Fibroblast of gingiva (primary cell): ENCODE data around the gene NGF.
A peak's percentile ranks its signal among the peaks of the same experiment; 100 is the strongest.
"Not testable (repeated sequence)": the region's sequence is repeated elsewhere in the genome, so short reads cannot be mapped to it uniquely, and the experiment has no call there.

Experiments
- DNase-seq: peaks from one replicate; pipeline ENCODE4 v3.0.0-alpha.2; 2011; ENCODE audit warnings: low read depth

The NGF gene

DNA sequence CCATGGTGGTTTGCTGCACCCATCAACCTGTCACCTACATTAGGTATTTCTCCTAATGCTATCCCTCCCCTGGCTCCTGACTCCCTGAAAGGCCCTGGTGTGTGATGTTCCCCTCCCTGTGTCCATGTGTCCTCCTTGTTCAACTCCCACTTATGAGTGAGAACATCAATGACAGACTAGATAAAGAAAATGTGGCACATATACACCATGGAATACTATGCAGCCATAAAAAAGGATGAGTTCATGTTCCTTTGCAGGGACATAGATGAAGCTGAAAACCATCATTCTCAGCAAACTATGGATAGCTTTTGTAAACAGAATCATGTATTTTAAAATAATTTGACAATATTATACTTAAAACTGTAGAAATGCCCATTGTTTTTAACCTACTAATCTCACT, 28.5 kb downstream of the NGF start:
- DNase-seq = not testable (repeated sequence)

DNA sequence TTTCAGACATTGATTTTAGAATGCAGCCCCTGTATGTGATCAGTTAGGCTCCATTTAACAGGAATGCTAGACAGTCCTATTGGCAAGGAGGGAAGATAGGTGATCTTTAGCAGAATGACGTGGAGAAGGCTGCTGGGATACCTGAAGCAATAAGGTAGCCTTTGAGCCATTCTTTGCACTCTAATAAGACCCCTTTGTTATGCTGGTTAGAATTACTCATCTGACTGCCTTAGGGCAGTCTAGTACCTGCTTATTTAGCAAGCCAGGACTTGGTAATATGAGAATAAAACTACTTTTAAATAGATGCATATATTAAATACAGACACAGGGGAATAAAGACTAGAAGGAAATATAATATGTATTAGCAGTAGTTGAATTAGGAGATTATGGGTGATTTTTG, 29.1 kb downstream of the NGF start:
- no peak for DNase-seq

DNA sequence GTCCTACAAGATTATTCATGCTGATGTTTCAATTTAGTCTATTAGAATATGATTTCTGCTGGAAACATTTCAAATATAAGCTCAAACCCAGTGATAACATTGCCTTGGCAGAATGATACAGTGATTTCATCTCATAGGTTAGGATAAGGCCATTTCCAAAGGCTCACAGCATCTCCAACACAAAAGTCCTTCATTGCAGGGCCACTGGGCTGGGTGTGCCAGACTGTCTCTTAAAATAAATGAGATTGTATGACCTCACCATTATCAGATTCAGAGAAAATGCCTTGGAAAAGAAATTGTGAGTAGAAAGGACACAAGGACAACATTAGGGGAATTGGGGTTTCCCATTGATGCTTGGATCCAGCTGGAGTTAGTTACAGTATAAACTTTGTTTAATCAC, 30.4 kb downstream of the NGF start:
- no peak for DNase-seq

DNA sequence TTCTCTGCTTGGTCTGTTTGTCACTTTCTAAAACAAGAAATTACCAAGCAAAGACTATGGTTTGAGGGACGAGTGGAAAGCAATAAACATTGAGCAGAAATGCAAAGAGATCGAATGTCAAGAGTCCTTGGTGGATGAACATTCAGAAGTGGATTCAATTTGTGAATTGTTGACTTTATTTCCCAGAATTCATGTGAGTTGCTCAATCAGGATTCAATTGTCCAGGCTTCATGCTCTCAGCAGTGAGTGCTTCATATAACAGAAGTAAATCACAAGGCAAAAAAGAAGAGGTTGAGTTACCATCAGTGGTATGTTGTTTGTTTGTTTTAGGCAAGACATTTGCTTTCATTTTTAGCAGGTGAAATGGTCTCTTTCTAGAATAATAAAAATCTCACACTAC, 31.9 kb downstream of the NGF start:
- peak; percentile 72 for DNase-seq

DNA sequence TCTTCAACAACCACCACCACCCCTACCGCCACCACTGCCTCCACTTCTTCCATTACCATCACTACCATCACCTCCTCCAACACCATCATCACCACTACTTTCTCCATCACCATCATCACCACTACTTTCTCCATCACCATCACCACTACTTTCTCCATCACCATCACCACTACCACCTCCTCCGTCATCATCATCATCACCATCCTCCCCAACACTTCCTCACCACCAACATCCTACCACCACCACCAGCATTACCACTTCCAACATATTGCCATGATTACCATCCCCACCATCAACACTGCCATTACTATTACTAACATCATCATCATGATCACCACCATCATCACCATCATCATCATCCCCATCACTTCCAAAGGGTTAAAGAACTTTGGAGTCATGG, 34.7 kb downstream of the NGF start:
- DNase-seq = no peak

DNA sequence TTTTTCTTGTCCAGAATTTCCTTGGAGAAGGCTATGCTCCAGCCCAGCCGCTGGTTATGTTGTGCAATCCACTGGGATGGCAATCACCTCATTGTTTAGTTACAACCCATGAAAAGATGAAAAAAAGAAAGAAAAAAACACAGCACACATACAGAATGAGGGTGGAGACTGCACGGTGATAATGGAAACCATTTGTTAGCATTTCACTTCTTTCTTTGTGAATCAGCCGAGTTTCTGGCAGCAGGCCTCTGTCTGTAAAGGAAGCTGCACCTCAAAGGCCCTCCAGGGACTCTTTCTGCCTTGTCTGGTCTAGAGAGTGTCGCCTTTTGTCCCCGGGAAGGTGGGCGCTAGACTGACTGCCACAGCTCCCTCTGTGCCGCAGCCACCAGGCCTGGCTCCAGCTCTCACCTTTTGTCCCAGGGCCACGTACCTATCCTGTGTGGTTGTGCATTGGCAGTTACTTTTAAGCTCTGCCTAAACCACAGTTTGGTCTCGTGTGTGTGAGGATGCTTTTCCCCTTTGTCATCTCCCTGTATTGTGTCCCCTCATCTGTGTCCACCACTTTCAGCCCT, 35.6 kb downstream of the NGF start:
- peak; percentile 94 for DNase-seq

DNA sequence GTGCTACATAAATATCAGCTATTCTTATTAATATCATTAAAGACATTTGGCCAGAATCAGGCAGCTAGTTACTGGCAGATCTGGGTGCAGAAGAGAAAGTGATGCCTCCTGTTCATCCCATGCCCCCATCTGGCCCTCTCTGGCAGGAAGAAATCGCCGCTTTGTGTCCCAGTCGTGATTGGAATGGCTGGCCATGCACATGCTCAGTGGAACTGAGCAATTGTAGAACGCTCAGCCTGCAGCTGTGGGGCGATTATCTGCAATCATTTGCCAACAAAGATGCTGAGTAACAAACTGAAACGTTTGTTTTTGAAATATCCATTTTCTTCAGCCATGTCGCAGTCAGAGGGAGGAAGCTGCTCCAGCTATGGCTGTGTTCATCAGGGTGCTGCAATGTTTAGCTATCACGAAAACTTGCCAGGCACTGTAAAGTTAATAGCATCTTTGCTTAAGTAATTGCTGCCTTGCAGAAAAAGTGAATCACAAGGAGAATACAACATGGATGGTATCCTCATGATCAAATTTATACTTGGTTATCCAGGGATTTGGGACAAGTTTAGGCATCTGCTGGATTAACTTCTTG, 36.5 kb downstream of the NGF start:
- peak; percentile 81 for DNase-seq

DNA sequence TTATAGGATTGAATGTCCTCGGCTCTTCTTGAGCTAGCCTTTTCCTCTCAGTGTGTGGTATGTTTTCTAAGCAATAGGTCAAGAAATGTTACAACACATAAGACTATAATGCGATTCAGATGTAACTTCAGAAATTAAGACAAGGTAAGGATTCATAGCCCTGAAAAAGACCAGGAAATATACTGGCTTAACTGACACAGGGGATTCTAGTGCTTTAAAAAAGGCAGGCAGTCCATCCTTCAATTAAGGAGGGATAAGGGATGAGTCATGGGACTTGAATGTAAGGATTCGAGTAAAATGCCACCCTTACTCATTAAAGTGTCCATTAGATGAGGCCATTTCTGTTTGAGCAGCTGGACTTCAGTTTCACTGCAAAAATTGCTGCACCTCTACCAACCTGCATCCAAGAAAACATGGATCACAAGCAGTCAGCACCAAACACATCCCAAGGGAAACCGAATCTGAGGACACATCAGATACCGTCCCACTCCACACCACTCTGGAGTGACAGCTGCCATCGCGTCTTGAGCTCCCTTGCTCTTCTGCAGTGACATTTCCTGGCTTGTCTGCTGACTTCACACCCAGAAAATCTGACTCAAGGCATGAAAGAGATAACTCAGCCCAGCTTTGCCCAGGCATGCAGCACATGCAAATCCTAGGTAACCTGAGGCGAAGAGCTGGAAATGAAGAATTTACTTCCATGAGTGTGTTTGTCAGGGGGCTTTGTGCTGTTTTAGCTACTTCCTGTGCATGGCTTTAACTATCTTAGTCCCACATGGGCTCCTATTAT, 37.8 kb downstream of the NGF start:
- DNase-seq = peak; percentile 79

DNA sequence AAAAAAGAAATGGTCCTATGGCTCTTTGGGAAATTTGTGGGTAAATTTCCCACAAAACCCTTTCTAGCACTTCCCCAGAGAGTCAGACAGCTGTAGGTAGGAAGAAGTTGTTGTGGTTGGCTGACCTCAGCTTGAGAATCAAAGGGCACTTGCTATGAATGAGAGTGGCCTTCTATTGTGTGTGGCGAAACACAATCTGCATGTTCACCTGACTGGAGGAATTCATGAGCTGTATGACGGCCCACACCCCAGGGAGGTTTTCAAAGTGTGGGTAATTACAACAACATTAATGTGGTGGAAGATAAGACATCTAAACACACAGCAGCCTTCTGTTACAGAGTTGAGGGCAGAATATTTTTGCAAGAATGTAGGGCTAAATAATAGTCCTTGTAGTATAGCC, 38.8 kb downstream of the NGF start:
- no peak for DNase-seq

DNA sequence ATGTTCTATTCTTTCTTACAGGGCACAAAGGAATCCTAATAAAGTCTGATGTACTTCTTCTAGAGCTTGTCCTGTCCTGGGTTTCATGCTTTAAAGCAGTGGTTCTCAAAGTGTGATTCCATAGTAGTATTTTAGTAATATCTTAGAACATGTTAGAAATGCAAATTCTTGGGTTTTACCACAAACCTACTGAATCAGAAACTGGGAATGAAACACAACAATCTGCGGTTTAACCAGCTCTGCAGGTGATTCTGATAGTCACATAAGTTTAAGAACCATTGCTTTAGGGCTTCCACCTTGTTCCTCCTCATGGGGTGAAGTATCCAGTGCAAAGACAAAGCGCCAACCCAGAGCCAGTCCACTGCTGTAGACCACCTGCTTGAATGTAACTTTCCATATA, 41.1 kb downstream of the NGF start:
- DNase-seq = no peak

DNA sequence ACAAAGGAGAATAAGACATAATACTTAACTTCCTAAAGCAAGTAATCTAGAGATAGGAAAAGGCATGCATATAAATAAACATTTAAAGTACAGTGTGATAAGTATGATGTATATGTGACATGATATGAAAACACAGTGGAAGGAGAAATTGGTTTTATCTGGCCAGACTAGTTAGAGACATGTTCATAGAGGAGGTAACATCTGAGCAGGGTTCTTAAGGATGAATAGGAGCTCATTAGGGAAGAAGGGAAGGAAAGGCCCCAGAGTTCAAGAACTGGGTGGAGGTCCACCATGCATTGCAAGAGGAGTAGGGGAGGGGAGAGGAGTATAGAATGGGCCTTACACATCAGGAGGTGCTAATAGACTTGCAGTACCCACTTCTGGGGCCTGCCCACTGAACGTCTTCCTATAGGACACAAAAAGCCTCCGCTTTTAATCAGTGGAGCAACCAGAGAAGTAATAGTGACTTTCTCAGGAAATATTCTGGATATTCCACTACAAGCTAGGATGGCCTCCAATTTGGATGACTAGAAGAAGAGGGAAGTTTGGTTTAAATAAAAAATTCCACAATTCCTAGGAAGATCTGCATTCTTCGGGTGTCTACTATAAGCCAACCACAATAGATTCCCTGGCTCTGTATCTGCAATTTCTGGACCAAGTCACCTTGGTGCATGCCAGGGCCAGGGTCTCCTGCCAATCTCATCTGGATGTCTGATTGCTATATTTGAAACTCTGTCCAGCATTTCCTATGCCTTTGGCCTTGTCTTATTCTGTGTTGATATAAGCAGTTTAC, 41.9 kb downstream of the NGF start:
- DNase-seq = no peak

DNA sequence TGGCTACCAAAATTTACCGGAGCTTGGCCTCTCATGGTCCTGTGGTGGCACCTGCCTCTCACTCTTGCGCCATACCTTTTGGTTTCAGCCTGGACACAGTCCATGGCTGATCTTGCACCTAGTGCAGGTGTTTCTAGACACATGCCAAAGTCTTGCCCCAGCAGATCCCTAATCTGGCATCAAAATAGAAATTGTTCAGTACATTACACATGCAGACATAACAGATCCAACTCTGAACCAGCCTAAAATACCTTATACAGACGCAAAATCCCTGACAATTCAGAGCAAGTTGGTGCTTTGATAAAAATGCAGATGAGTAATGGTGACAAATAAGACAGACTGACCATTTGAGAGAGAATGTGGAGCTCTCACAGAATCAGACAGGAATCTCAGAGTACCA, 44.1 kb downstream of the NGF start:
- no peak for DNase-seq

DNA sequence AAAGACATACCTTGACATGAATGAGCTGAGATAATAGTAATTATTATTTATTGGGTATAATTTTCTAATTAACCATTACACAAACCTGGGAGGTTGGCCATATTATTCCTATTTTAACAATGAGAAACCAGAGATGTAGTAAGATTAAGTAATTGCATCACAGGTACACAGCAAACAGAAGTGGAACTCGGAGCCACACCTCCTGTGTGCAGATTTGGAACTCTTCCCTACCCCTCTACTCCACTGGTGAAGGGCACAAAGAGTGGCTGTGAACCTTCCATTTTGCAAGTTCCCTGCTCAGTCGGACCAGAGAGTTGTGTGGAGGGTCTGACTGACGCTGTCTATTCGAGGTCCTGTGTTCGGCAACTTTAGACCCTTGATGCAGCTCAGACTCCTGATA, 45.0 kb downstream of the NGF start:
- DNase-seq = no peak

DNA sequence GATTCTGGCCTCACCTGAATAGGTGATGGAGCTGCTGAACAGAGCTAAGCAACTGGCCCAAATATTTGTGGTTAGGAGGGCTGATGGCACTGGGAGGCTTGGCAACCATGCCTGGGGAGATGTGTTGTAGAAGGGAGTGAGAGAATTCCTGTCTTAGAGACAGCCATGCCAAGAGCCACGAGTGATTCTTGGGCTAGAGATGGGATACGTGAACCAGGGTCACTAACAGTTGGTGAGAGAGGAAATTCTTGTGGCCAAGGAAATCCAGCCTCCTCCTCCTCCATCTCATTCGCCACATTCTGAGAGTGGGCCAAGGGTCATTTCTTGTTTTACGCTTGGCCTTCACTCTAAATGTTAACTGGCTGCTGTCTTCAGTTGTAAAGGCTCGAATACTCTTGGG, 46.3 kb downstream of the NGF start:
- no peak for DNase-seq

DNA sequence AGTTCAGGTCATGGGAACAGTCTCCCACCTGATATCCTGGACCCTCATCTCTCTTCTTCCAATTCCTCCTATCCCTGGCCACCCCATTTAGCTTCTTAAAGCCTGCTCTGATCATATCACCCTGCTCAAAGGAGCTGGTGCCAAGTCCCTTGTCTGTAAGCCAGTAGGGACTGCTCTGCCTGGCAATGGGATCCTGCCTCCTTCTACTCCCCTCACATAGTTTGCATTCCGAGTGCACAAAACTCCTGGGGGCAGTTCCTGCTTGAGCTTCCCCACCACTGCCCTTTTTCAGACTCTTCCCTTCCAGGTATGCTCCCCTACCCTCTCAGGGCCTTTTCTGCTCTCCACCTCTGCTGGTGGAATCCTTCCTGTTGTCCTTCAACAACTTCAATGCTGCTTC, 48.1 kb downstream of the NGF start:
- DNase-seq = no peak

DNA sequence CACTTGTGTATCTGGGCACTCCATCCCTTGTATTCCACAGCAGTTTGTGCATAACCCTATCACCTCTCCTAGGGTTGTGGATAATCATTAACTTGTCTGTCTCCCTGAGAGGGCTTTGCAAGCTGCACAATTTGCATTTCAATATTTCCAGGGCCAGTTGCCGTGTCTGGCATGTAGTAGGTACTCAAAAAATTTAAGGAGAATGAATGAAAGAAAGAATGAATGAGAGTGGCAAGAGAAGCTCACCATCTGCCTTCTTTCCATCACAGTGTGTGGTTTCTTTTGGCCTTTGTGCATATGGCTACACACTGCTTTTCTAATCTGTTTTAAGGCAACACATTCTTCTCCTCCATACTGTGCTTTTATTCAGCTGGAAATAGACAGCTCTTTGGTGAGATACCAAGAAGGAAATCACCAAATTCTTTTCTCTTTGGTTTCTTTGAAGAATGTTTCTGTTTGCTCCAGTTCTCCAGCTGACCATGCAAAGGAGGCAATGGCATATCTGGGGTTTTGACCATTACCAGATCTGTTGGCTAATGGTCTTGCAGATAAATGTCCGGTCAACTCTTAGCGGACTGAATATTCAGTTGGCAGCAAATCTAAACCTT, 49.4 kb downstream of the NGF start:
- no peak for DNase-seq

DNA sequence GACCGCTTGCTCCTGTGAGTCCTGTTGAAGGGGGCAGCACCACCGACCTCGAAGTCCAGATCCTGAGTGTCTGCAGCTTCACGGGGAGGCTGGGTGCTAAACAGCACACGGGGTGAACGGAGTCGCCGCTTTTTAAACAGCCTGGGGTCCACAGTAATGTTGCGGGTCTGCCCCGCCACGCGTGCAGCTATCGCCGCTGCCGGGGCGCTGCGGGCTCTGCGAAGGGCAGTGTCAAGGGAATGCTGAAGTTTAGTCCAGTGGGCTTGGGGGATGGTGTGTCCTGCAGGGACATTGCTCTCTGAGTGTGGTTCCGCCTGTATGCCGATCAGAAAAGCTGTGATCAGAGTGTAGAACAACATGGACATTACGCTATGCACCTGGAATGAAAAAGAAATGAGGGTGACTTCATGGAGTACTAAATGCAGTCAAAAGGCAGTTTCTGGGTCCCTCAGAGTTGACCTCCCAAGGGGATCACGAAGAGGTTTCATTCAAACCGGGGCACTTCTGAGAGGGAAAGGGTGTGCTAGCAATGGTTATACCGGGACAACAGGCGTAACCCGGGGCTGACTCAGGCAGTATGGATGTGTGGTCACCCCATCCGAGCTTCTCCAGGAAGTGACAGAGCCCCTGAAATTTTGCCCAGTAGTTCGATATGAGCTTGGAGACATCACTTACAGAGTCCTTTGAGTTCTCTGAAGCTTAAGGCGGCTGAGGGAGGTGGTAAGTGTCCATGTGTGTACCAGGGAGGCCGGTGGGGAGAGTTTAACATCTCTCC, 51.4 kb downstream of the NGF start:
- DNase-seq = no peak

DNA sequence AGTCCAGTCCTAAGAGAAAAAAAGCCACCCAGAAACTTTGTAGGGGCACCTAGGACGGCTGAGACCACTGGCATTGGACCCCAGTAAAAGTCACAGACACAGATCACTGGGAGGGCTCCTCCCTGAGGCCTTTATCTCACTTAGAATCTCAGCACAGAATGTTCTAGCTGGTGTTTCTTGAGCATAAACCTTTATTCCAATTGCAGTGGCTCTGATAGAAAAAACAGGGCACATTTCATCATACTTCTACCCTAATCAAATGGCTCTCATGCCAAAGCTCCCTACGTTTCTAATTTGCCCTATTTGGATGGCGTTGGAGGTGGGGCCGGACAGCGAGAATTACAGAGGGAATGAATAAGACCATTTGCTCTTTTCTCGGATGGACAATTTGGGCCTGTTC, 53.8 kb downstream of the NGF start:
- DNase-seq = peak; percentile 67

DNA sequence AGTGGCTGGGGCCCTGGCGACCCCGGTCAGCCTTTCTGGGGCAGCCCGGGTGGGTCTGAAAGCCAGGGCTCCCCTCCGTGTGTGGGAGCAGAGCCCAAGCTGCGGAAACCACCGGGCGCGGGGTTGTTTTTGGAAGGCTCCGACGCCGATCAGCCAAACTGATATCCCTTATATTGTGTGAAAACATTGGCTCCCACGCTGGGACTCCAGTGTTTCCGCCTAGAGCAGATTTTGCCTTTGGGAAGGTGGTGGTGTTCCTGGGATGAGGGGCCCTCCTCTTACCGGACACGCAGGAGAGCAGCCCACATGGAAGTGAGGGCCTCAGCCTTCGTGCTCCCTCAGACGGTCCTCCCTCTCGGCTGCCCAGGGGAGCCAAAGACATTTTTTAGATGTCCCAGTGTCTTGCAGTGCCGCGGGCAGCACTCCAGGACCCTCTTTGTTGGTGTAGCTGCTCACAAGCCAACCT, 54.3 kb downstream of the NGF start:
- DNase-seq = no peak

DNA sequence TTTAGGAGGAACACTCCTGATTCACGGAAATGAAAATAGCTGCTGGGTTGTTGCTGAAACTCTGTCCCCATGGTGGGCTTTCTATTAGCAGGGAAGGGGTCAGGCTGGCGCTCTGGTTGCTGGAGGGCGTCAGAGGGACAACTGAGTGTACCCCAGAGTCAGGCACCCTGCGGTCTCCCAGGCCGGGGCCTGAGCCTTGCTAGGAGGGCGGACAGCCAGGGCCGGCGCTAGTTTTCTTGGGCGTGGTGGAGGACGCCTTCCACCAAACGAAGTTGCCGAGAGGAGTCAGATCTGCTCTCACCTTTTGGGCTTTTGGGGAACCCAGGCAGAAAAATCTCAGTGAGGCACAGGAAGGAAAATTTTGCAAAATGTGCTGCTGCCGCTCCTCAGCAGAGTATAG, 54.8 kb downstream of the NGF start:
- DNase-seq = no peak

DNA sequence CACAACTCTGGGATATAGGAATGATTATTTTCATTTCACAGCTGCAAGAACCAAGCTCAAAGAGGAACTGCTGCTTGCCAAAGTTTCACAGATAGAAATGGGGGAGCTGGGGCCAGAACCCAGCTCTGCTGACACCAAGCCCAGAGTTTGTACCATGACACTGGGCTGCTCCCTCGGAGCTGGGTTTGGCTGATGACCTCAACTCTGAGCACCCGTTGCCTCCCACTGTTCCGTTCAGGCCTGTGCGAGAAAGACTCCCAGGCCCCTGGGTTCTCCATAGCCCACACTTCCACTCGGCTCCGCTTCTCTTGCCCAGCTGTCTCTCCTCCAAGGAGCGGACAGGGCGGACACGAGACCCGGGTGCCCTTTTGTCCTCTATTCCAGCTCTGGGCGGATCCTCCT, 55.2 kb downstream of the NGF start:
- DNase-seq = peak; percentile 48

DNA sequence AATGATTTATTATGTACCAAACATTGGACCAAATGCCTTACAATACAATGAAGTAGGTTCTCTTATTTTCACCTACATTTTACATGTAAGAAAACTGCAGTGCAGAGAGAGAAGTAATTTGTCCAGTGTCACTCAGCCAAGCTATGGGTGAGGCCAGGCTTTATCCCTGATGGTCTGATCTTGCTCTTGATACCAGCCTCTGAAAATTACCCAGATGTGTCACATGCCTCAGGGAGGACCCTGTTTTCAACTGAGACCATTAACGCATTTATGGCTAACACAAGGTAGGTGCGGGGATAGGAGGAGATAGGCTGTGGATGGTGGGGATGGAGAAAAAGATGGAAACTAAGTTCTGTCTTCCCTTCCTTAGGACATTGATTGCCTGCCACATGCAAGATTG, 56.9 kb downstream of the NGF start:
- no peak for DNase-seq
